GM23338 (cell line): ENCODE results near the gene CNTN5. TPM values are rescaled to one million over a fixed set of nuclear protein-coding genes. Genes with fewer than 3 reads are reported as not detected.

Experiments used
- ATAC-seq: fragments of 200-7000 bp; cut with Tn5 transposase; 3 replicates; pipeline ENCODE4 v1.9.1; 2020
- DNase-seq: peaks from one replicate; pipeline ENCODE4 v3.0.0-alpha.2; 2015; ENCODE audit warnings: low spot score
- H2AFZ ChIP-seq: fragments of 200-600 bp; sonication (generic); 2 replicates; pipeline ENCODE4 v1.8.0; 2016; ENCODE audit warnings: antibody characterized with exemption, mild to moderate bottlenecking, moderate library complexity
- H3F3A ChIP-seq: fragments of 200-600 bp; sonication (generic); replicated peaks from 2 replicates; pipeline ENCODE4 v1.8.0; 2017; ENCODE audit warnings: antibody characterized with exemption, mixed run types, low read depth
- H3K27ac ChIP-seq: fragments of 200-600 bp; sonication (generic); 2 replicates; pipeline ENCODE4 v1.6.1; 2016; ENCODE audit warnings: low read depth
- H3K27me3 ChIP-seq: fragments of 200-600 bp; sonication (generic); 2 replicates; pipeline ENCODE4 v1.8.0; 2016; ENCODE audit warnings: mild to moderate bottlenecking, mixed run types, moderate library complexity; ENCODE audit not compliant: insufficient read depth
- H3K36me3 ChIP-seq: fragments of 200-600 bp; sonication (generic); 2 replicates; pipeline ENCODE4 v1.8.0; 2016; ENCODE audit warnings: mild to moderate bottlenecking; ENCODE audit not compliant: insufficient read depth
- H3K4me1 ChIP-seq: fragments of 200-600 bp; sonication (generic); 2 replicates; pipeline ENCODE4 v1.8.0; 2016; ENCODE audit warnings: mild to moderate bottlenecking, moderate library complexity; ENCODE audit not compliant: insufficient read depth
- H3K4me2 ChIP-seq: fragments of 200-600 bp; sonication (generic); 2 replicates; pipeline ENCODE4 v1.7.1; 2017; ENCODE audit warnings: mixed run types
- H3K4me3 ChIP-seq: fragments of 200-600 bp; sonication (generic); 2 replicates; pipeline ENCODE4 v1.6.1; 2016; ENCODE audit warnings: mixed run types
- H3K79me2 ChIP-seq: fragments of 200-600 bp; sonication (generic); replicated peaks from 2 replicates; pipeline ENCODE4 v1.8.0; 2017; ENCODE audit warnings: mild to moderate bottlenecking; ENCODE audit not compliant: insufficient read depth
- H3K9me2 ChIP-seq: fragments of 200-600 bp; sonication (generic); 2 replicates; pipeline ENCODE4 v1.8.0; 2017; ENCODE audit not compliant: insufficient read depth
- H4K20me1 ChIP-seq: fragments of 200-600 bp; sonication (generic); replicated peaks from 2 replicates; pipeline ENCODE4 v1.8.0; 2017; ENCODE audit warnings: mild to moderate bottlenecking; ENCODE audit not compliant: insufficient read depth
- H3K27ac Mint-ChIP-seq: 2 replicates; pipeline ENCODE4 v1.8.0; 2020; ENCODE audit warnings: inconsistent platforms, mild to moderate bottlenecking, moderate library complexity, mixed read lengths
- H3K27me3 Mint-ChIP-seq: 3 replicates; pipeline ENCODE4 v1.8.0; 2022; ENCODE audit warnings: low read depth, mild to moderate bottlenecking, moderate library complexity, mixed read lengths, inconsistent platforms; ENCODE audit not compliant: insufficient read depth, poor library complexity
- H3K36me3 Mint-ChIP-seq: 3 replicates; pipeline ENCODE4 v1.8.0; 2021; ENCODE audit warnings: low read depth, mild to moderate bottlenecking, inconsistent platforms, moderate library complexity, mixed read lengths
- H3K4me1 Mint-ChIP-seq: 3 replicates; pipeline ENCODE4 v1.8.0; 2020; ENCODE audit warnings: mild to moderate bottlenecking, inconsistent platforms, mixed read lengths
- H3K4me3 Mint-ChIP-seq: 3 replicates; pipeline ENCODE4 v1.8.0; 2021; ENCODE audit warnings: moderate library complexity, mild to moderate bottlenecking, inconsistent platforms, mixed read lengths
- H3K9me3 Mint-ChIP-seq: 3 replicates; pipeline ENCODE4 v1.8.0; 2020; ENCODE audit warnings: moderate library complexity, mild to moderate bottlenecking, inconsistent platforms, mixed read lengths
- CTCF ChIP-seq, 2 experiments: fragments of 200-600 bp in 1 of 2; sonication (generic) in 1 of 2; conservative IDR thresholded peaks; 2 replicates each; pipeline versions ENCODE4 v1.5.1 to v1.6.1; 2016 to 2017; ENCODE audit warnings: antibody characterized with exemption in 2 of 2, low read depth in 2 of 2, mild to moderate bottlenecking in 2 of 2, moderate library complexity in 1 of 2
- ETS1 ChIP-seq: IDR thresholded peaks from 2 replicates; pipeline ENCODE4 v1.6.1; 2016; ENCODE audit warnings: antibody characterized with exemption
- EZH2 ChIP-seq: fragments of 200-600 bp; sonication (generic); IDR thresholded peaks from one replicate; pipeline ENCODE4 v1.8.0; 2017; ENCODE audit warnings: antibody characterized with exemption, mild to moderate bottlenecking, low read depth; ENCODE audit not compliant: unreplicated experiment
- POLR2AphosphoS5 ChIP-seq: IDR thresholded peaks from 2 replicates; pipeline ENCODE4 v1.6.1; 2016; ENCODE audit warnings: antibody characterized with exemption, low read depth
- STAT1 ChIP-seq: IDR thresholded peaks from one replicate; pipeline ENCODE4 v1.6.1; 2016; ENCODE audit warnings: antibody characterized with exemption; ENCODE audit not compliant: unreplicated experiment
- ZNF462 ChIP-seq: fragments of 250-450 bp; sonication (Bioruptor Pico); IDR thresholded peaks from 2 replicates; pipeline ENCODE4 v1.5.0; 2020; ENCODE audit warnings: mild to moderate bottlenecking, moderate library complexity
- polyA plus RNA-seq: library from polyadenylated mRNA; unstranded; fragments of >200 nt; fragmentation: Nextera tagmentation; extraction: Ambion mirVana; gene quantifications from 2 replicates; pipeline ENCODE4 v1.2.1, GENCODE V29; 2016
- total RNA-seq: library from RNA; depleted of rRNA; stranded (reverse); fragments of >200 nt; shearing (Covaris generic); gene quantifications from 2 replicates; pipeline ENCODE4 v1.2.3, GENCODE V29; 2014

The CNTN5 gene
- total and polyA plus RNA-seq, 2 experiments from 2014 or later: not detected

- Histone ChIP-seq H3K27ac (no peak overlapping the region), H3F3A (no peaks in the 10 kb centered on the region), H3K79me2 (no peaks in the 10 kb centered on the region), H3K4me3 (no peak overlapping the region), H3K4me1 (peaks cover 6% of the 10 kb centered on the region), H3K27me3 (no peaks in the 10 kb centered on the region), H3K36me3 (no peaks in the 10 kb centered on the region), H3K4me2 (no peak overlapping the region), H4K20me1 (no peaks in the 10 kb centered on the region), H2AFZ (no peak overlapping the region), H3K9me2 (peaks cover 3% of the 10 kb centered on the region; the same call in 1 of the 2 replicates)
- no peak overlapping the region for H3K27ac Mint-ChIP-seq
- DNase-seq: no peak
- TF ChIP-seq CTCF (conservative IDR thresholded peaks at IDR 0.05; ENCODE audit: low read depth in 2 of 2) (no peak), POLR2AphosphoS5 (no peak)
- H3K4me1 Mint-ChIP-seq: peaks cover 9% of the 10 kb centered on the region; the same call in 2 of the 3 replicates
- ATAC-seq: no peak
- H3K27me3 Mint-ChIP-seq: no peaks in the 10 kb centered on the region
- no peaks in the 10 kb centered on the region for H3K36me3 Mint-ChIP-seq
- H3K9me3 Mint-ChIP-seq: no peaks in the 10 kb centered on the region
- no peak overlapping the region for H3K4me3 Mint-ChIP-seq
These were observed 610.9 kb downstream of the CNTN5 start for GRCh38 chr11:99631618-99632017.

GRCh38 chr11:99632969-99633368 lies 612.2 kb downstream of the CNTN5 start:
- Histone ChIP-seq H3K9me2 (peaks cover 3% of the 10 kb centered on the region; the same call in 1 of the 2 replicates), H3K4me2 (no peak overlapping the region), H3K27me3 (no peaks in the 10 kb centered on the region), H3K4me1 (peaks cover 6% of the 10 kb centered on the region), H3F3A (no peaks in the 10 kb centered on the region), H3K4me3 (no peak overlapping the region), H3K36me3 (no peaks in the 10 kb centered on the region), H2AFZ (no peak overlapping the region), H4K20me1 (no peaks in the 10 kb centered on the region), H3K79me2 (no peaks in the 10 kb centered on the region), H3K27ac (no peak overlapping the region)
- Mint-ChIP-seq H3K4me1 (peaks cover 9% of the 10 kb centered on the region; the same call in 2 of the 3 replicates), H3K27ac (no peak overlapping the region), H3K27me3 (no peaks in the 10 kb centered on the region), H3K36me3 (peaks cover 2% of the 10 kb centered on the region; the same call in 1 of the 3 replicates), H3K4me3 (no peak overlapping the region), H3K9me3 (peaks cover 2% of the 10 kb centered on the region; the same call in 2 of the 3 replicates)
- no peak for DNase-seq
- ATAC-seq: no peak
- TF ChIP-seq EZH2 (no peak), CTCF (conservative IDR thresholded peaks at IDR 0.05; ENCODE audit: low read depth in 2 of 2) (no peak), ZNF462 (CRISPR knock-in tag) (no peak), STAT1 (no peak), ETS1 (no peak)
